ENCODE measurements around the gene CD96. TPM values are rescaled to one million over a fixed set of nuclear protein-coding genes. Genes with fewer than 3 reads are reported as not detected.
"Not testable (repeated sequence)": the region's sequence is repeated elsewhere in the genome, so short reads cannot be mapped to it uniquely, and the experiment has no call there.

Gene CD96, protein sequence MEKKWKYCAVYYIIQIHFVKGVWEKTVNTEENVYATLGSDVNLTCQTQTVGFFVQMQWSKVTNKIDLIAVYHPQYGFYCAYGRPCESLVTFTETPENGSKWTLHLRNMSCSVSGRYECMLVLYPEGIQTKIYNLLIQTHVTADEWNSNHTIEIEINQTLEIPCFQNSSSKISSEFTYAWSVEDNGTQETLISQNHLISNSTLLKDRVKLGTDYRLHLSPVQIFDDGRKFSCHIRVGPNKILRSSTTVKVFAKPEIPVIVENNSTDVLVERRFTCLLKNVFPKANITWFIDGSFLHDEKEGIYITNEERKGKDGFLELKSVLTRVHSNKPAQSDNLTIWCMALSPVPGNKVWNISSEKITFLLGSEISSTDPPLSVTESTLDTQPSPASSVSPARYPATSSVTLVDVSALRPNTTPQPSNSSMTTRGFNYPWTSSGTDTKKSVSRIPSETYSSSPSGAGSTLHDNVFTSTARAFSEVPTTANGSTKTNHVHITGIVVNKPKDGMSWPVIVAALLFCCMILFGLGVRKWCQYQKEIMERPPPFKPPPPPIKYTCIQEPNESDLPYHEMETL
- total RNA-seq (2014; rRNA removed; shearing (Covaris generic); ENCODE audit: low replicate concordance) = 0.14 TPM in 1 of 2 replicates, not detected in the other

DNA sequence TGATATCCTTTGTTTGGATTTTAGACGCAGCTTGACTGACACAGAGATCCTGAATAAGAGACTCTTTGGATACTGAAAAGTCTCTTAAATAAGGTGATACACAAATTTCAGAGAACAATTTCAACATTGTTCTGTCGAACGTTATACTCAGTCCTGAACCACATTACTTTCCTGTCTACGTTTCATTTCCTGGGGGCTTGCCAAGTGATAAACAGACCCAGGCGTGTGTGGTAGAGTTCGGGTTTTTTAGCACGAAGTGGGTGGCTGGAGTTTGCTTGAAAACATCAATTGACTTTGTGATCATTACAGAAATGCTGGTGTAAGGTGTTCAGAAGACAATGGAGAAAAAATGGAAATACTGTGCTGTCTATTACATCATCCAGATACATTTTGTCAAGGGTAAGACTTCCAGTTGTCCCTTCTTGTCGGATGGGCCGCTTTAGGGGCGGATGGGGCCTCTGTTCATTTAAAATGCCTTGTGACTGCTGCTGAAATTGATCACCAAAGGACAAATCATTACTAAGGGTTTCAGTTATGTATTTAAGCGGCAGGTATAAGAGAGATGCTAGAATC, at the start of gene CD96:
Gene CD96 (plus strand): TSS at position 287 of the 573 bp plus-strand sequence. CDS start 52 bp downstream, at position 339.
- in situ Hi-C loops (cut with HindIII; ENCODE audit: low pct_unique_long_range_greater_than_20kb, low sequenced_read_pairs) = no loop called here

DNA sequence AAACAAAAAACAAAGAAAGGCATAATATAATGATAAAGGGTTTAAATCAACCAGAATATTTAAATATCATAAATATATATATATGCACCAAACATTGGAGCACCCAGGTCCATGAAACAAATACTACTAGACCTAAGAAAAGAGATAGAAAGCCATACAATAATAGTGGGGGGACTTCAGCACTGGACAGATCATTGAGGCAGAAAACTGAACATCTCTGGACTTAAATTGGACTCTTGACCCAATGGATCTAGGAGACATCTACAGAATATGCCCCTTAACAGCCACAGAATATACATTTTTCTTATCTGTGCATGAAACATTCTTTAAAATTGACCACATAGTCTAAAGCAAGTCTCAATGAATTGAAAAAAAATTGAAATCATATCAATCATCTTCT, 48.7 kb upstream of the CD96 start:
- DNase-seq (ENCODE audit: low read depth) = no peak
- in situ Hi-C loops (cut with HindIII; ENCODE audit: low pct_unique_long_range_greater_than_20kb, low sequenced_read_pairs) = no loop called here

More for the DNA sequence above, at the start of gene CD96:
- no peak for DNase-seq (ENCODE audit: low read depth)

DNA sequence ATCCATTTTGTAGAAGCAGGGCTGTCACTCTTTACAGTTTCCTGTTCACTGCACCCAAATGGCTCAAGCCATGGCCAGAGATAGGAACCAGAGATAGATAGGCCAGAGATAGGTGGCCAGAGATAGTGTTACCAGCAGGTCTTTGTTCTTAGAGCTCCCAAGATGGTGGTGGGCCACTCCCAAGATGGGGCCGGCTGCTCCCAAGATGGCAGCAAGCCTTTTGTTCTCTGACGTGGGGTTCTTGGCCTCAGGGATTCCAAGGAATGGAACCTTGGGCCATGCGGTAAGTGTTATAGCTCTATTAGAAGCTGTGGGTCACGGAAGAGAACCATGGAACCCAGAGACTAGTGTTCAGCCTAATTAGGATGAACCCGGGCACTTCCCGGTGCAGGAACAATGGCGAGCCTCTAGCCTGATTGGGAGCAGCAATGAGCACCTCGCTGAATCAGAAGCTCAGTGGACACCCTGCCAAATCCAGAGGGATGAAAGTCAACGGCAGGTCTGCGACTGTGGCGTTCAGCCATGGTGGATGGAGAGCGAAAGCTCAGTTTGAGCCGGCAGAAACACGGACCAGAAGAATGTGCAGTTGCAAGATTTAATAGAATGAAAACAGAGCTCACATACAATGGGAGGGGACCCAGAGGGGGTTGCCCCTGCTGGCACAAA, 45.0 kb upstream of the CD96 start:
- DNase-seq (ENCODE audit: low read depth) = no peak
- in situ Hi-C loops (cut with HindIII; ENCODE audit: low pct_unique_long_range_greater_than_20kb, low sequenced_read_pairs) = no loop called here

DNA sequence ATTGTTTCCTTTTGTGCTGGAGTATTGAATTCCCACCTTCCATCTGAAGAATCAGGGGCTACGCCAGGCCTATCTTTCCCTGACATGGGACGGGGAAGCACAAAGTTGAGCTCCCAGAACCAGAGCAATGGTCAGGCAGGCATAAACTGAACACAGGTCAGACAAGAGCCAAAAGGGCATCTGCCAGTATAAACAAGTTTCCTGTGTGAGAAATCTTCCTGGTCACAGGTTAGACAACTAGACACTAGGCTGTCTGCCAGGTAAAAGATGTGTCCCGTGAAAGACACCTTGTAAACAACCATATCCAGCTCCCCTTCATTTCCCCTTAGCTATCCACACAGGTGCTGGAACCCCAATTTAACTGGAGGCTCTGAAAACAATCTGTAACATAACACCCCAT, 44.0 kb upstream of the CD96 start:
- in situ Hi-C loops (cut with HindIII; ENCODE audit: low pct_unique_long_range_greater_than_20kb, low sequenced_read_pairs) = no loop called here
- DNase-seq (ENCODE audit: low read depth) = no peak

DNA sequence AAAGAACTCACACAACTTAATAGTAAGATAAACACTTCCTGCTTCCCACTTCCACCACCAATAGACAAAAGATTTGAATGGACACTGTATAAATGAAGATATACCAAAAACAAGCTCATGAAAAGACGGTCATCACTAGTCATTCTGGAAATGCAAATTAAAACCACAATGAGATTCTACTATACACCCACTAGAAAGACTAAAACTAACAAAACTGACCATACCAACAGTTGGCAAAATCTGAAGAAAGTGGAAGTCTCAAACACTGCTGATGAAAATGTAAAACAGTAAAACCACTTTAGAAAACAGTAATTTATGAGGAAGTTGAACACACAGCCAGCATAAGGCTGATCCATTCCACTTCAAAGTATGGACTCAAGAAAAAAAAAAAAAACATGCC, 35.6 kb upstream of the CD96 start:
- in situ Hi-C loops (cut with HindIII; ENCODE audit: low pct_unique_long_range_greater_than_20kb, low sequenced_read_pairs) = no loop called here
- DNase-seq (ENCODE audit: low read depth) = no peak

DNA sequence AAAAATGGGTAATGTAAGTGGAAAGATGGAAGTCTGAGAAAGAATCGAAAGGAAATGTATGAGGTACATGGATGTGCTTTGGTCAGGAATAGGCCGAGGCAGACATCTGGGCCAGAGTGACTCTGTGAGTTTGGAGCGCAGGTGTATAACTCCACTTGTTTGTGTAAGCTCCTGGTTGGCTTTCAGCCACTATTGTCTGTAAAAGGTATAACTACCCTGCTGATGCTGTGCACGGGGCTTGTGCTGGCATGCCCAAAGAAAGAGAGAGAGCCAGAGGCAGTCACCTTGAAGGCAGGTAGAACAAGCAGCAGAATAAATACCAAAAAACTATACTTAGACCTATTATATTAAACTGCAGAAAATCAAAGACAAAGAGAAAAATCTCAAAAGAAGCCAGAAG, 32.7 kb upstream of the CD96 start:
- in situ Hi-C loops (cut with HindIII; ENCODE audit: low pct_unique_long_range_greater_than_20kb, low sequenced_read_pairs) = no loop called here
- no peak for DNase-seq (ENCODE audit: low read depth)

DNA sequence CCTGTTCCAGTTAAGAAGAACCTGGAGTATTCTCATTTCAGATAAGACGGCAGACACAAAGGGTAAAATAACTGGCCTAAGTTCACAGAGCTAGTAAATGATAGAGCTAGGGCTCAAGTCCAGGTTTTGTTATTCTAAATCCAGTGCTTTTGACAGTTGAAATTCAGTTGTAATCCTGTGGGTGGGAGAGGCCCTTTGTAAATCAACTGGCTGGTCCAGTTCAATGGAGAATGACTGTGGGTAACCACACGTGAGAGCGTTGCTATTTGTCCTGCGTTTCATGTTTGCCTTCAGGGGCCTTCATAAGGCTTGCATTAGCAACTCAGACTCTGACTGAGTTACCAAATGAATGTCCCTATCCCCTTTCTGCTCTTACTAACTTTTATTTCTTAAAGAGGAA, 24.2 kb upstream of the CD96 start:
- in situ Hi-C loops (cut with HindIII; ENCODE audit: low pct_unique_long_range_greater_than_20kb, low sequenced_read_pairs) = no loop called here
- DNase-seq (ENCODE audit: low read depth) = no peak

DNA sequence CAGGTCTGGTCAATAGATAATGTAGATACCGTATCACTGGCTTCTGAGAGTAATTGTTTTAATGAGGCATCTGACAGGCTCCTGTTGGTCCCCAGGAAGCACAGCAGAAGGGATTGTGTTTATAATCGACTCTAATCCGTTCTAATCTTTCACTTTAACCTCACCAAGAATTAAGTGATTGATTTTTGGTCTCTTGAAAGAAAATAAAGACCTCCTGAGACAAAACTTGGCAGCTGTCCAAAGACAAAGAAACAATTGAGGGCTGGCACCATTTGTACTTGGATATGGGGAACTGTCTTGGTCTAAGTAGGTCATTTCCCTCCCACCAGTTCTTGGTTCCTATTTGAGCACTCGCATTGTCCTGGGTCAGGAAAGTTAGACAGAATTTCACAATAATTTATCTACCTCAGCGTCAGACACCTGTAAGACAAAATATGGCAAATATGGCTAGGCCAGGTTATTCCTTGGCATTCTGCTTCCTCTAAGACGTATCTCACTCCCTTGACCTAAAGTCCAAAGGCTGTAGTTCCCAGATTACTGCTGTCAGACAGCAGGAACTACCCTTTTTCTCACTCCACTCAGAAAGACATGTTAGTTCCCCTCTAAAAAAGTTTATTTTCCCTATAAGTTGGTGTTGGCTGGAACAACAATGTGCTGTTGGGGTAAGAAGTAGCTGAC, 22.7 kb upstream of the CD96 start:
- in situ Hi-C loops (cut with HindIII; ENCODE audit: low pct_unique_long_range_greater_than_20kb, low sequenced_read_pairs) = no loop called here

DNA sequence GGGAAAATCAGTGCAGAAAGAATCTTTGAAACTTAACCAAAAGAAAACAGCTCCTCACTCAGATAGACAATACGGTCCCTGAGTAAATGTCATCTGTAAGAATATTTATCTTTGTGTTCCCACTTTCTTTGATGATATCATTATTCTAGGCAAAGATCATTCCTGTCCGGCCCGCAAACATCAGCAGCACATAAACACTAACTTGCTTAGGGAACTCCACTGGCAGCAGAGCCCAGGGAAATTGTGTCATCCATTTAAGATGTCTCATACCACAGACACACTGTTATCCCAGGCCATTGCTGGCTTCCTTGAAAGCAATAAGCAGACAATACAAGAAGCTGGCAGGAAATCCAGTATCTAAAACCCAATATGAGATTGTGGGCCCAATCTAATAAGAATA, 20.1 kb upstream of the CD96 start:
- in situ Hi-C loops (cut with HindIII; ENCODE audit: low pct_unique_long_range_greater_than_20kb, low sequenced_read_pairs) = no loop called here
- no peak for DNase-seq (ENCODE audit: low read depth)

More for the DNA sequence above, 22.7 kb upstream of the CD96 start:
- DNase-seq (ENCODE audit: low read depth) = no peak

DNA sequence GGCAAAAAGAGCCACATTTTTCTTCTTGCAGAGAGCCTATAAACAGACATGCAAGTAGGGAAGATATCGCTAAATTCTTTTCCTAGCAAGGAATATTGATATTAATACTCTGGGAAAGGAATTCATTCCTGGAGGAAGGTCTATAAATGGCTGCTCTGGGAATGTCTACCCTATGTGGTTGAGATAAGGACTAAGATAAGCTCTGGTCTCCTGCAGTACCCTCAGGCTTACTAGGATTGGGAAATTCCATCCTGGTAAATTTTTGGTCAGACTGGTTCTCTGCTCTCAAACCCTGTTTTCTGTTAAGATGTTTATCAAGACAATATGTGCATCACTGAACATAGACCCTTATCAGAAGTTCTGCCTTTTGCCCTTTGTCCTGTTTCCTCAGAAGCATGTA, 17.5 kb upstream of the CD96 start:
- DNase-seq (ENCODE audit: low read depth); in situ Hi-C loops (cut with HindIII; ENCODE audit: low pct_unique_long_range_greater_than_20kb, low sequenced_read_pairs): not testable (repeated sequence)

DNA sequence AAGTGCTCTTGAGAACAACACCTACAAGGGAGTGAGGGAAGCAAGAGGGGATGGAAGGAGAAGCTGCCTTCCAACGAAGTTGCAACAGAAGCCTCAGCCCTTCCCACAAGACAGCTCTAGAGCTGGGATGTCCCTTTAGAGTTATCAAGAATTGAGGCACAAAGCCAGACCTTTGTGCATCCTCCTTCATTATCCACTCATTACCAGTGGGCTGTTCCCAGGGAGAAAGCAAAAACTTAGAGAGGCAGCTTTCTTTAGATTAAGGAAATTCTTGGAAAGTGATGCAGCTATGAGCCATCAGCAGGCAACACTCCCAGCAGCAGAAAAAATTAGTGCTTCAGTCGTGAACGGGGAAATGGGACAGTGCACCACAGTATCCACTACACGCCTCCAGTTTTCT, 10.6 kb upstream of the CD96 start:
- in situ Hi-C loops (cut with HindIII; ENCODE audit: low pct_unique_long_range_greater_than_20kb, low sequenced_read_pairs) = no loop called here
- DNase-seq (ENCODE audit: low read depth) = no peak

DNA sequence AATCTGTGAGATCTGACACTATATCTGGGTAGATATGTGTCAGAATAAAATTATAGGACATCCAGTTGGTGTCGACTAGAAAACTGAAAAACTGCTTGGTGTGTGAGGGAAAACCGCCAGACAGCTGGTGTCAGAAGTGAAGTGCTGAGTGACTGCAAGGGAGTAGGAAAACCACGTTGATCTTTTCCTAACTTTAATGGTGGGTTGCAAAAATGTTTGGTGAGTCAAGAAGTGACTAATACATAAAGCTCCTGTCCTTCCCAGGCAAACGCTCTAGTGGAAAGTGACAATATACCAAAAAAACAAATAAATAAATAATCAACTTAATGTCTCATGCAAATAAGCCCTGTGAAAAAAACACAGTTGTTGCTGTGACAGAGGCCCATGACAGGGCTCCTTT, 7.3 kb upstream of the CD96 start:
- in situ Hi-C loops (cut with HindIII; ENCODE audit: low pct_unique_long_range_greater_than_20kb, low sequenced_read_pairs) = no loop called here
- no peak for DNase-seq (ENCODE audit: low read depth)

DNA sequence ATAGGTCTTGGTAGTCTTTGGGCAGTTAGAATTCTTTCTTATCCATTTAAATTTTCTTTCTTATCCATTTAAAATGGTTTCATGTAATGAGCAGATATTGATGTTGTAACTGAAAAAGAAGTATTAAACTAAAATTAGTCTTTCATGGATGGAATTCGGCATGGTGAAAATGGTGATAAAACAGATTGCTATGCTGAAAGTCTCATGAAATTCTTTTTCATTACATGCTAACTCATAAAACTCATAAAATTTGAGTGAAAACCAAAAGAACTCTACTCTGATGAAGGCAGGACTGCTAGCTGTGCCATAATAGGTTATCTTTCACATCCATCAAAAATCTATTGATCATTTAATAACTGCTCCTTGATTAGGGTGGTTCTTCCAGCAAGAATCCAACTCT, 3.9 kb upstream of the CD96 start:
- in situ Hi-C loops (cut with HindIII; ENCODE audit: low pct_unique_long_range_greater_than_20kb, low sequenced_read_pairs) = no loop called here
- no peak for DNase-seq (ENCODE audit: low read depth)

DNA sequence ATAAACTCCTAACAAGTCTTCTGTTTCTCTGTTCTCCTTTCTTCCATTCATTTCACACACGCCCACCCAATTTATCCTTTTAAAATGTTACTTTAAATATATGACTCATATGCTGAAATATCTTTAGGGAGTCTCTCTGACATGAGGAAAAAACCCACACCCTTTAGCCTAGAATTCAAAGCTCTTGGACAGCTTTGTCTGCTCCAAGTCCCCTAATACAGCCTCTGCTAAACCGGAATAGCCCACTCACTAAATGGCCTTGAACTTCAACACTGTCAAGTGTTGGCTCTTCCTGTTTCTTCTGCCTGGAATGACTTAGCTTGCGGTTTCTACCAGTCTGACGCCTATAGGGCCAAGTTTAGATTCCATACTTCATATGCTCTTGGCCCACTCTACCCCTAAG, 3.3 kb upstream of the CD96 start:
- DNase-seq (ENCODE audit: low read depth) = no peak
- in situ Hi-C loops (cut with HindIII; ENCODE audit: low pct_unique_long_range_greater_than_20kb, low sequenced_read_pairs) = no loop called here

DNA sequence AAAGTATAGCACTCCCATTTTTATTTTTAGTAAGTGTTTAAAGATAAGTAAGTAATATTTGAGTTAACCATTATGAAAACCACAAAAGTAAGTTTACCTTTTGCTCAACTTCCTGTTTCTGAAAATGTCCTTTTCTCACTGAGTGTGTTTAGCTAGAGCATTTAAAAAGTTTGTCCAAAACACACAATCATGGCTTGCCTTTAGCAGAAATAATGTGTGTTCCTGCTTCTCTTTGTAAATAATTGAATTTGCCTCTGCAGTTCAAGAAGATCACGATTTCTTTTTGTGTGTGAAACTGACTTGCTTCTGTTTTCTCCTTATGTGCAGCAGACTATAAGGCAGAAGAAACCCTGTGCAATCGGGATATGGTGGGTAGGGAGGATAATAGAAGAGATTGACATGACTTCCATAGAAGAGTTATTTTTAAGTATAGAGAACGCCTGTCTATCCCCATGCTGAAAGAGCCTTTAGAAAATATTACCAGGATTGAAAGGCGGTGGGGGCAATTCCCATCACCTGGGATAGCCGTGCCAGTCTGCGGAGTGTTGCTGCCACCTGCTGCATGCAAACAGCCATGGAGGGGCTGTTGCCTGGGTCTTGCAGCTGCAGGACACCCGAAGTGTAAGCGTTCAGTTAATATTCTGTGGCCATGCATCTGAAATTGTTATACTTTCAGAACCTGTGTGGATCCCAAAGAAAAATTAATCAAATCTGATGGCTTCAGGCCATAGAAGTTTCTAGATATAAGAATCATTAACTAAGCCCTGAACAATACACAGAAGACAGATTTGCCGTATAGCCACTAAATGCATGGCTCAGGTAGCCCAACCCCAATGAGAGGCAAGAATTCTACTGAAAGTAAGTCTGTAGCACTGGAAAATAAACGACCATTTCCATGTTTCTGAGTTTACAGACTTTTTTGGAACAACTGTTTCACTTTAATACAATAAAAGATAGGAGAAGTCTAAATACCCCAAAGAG, 2.4 kb upstream of the CD96 start:
- in situ Hi-C loops (cut with HindIII; ENCODE audit: low pct_unique_long_range_greater_than_20kb, low sequenced_read_pairs) = no loop called here

DNA sequence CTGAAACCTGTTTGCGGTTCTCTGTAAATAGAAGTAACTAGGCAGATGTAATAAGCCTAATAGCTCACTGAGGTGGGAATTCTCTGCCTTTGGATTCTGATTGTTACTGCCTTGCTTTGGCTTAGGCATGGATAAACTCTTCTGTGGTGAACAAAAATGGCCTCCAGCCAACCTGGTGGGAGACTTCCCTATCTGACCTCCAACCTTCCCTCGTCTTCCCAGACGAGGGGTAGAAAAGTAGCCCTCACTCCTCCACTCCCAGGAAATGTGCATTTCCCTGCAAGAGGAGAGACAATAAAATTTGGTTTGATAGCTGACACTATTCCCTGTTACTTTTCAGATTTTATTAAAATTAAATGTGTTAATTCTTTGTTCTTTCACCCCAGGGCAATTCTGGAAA, 606 bp upstream of the CD96 start:
- no peak for DNase-seq (ENCODE audit: low read depth)
- in situ Hi-C loops (cut with HindIII; ENCODE audit: low pct_unique_long_range_greater_than_20kb, low sequenced_read_pairs) = no loop called here

More for the DNA sequence above, 2.4 kb upstream of the CD96 start:
- peak; percentile 14 for DNase-seq (ENCODE audit: low read depth)

DNA sequence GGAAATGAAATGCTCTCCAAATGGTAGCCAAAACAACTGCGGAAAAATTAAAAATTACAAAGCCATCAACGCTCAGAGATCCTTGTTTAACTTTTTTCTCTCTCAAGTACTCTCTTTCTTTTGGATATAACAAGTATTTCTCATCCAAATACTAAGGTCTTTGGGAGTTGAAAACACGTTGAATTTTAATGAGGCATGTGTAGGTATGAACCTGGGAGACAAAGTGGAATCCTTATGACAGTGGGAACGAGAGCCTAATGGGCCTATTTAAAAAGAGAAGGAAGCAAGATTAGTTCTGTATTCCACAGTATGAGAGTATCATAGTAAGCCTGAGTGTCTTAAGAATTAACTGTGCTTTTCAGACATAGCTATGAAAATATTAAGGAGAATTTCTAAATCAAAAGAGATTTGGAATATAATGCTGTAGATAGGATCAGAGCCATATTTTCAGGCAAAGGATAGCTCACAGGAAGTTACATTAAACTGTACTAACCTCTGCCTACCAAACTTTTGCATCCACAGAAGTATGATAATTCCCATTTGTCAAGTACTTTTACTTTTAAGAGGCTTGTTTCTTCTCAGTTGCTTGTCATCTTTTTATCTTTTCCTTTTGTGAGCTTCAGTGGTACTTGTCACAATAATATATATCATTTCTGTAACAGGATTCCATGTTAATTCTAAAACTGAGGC, 759 bp downstream of the CD96 start:
- in situ Hi-C loops (cut with HindIII; ENCODE audit: low pct_unique_long_range_greater_than_20kb, low sequenced_read_pairs) = no loop called here
- DNase-seq (ENCODE audit: low read depth) = no peak

Measured in Caki2 (cell line).